ENCODE results near the gene FUT1.
"Not testable (repeated sequence)": the region's sequence is repeated elsewhere in the genome, so short reads cannot be mapped to it uniquely, and the experiment has no call there.

FUT1 gene

DNA sequence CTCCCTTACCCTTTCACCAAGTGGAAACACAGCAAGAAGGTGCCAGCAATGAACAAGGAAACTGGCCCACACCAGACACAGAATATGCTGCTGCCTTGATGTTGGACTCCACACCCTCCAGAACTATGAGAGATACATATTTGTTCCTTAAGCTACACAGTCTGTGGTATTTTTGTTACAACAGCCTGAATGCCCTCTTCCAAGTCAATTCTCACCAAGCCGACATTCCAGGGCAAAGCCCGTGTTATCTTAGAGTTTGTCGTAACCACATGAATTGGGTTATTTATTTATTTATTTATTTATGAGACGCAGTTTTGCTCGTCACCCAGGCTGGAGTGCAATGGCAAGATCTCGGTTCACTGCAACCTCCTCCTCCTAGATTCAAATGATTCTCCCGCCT is 17.8 kb upstream of the FUT1 start:
- in situ Hi-C loops (cut with HindIII; ENCODE audit: low sequenced_read_pairs) = no loop called here

DNA sequence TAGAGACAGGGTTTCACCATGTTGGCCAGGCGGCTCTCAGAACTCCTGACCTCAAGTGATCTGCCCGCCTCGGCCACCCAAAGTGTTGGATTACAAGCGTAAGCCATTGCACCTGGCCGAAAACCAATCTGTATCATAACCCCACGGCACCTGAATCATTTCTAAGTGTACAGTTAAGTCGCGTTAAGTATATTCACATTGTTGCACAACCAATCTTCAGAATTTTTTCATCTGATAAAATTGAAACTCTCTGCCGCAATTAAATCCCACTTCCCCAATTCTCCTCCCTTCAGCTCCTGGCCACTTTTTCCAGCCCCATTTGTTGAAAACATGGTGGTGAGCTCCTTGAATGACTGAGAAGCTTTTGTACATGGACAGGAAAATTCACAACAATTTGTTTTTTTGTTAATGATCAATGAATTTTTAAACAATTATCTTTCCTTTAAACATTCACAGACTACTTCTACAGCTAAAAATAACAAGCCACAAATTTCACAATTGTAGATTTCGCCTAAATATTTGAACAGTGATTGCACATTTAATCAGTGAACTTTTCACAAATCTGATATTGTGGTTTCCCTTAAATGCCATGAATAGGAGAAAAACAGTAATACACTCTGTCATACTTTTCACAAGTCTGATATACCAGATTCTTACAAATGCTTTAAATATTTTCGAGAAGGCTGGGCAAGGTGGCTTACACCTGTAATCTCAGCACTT is 16.7 kb upstream of the FUT1 start:
- in situ Hi-C loops (cut with HindIII; ENCODE audit: low sequenced_read_pairs) = no loop called here

DNA sequence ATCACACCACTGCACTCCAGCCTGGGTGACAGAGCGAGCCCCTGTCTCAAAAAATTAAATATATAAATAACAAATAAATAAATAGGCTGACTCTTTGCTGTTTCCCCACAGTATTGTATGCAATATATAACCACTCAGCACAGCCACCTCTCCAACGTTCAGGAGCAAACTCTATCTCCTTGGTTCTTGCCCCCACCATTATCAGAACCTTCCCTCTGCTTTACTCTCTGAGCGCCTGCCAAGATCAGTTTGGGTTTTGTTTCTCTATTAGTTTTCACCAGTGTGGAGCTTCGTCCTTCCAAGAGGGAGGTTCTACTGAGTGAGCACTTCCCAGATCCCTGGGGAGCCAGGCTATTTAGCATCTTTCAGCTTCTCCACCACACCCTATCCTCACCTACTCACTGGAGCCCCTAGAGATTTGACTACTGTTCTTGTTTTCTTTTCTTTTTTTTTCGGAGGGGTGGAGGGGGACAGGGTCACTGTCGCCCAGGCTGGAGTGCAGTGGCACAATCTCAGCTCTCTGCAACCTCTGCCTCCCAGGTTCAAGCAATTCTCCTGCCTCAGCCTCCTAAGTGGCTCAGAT is 15.8 kb upstream of the FUT1 start:
- in situ Hi-C loops (cut with HindIII; ENCODE audit: low sequenced_read_pairs) = not testable (repeated sequence)

DNA sequence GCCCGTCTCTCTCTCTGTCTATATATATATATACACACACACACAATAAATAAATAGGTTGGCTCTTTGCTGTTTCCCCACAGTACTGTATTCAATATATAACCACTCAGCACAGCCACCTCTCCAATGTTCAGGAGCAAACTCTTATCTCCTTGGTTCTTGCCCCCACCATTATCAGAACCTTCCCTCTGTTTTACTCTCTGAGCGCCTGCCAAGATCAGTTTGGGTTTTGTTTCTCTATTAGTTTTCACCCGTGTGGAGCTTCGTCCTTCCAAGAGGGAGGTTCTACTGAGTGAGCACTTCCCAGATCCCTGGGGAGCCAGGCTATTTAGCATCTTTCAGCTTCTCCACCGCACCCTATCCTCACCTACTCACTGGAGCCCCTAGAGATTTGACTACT is 13.4 kb upstream of the FUT1 start:
- in situ Hi-C loops (cut with HindIII; ENCODE audit: low sequenced_read_pairs) = not testable (repeated sequence)

DNA sequence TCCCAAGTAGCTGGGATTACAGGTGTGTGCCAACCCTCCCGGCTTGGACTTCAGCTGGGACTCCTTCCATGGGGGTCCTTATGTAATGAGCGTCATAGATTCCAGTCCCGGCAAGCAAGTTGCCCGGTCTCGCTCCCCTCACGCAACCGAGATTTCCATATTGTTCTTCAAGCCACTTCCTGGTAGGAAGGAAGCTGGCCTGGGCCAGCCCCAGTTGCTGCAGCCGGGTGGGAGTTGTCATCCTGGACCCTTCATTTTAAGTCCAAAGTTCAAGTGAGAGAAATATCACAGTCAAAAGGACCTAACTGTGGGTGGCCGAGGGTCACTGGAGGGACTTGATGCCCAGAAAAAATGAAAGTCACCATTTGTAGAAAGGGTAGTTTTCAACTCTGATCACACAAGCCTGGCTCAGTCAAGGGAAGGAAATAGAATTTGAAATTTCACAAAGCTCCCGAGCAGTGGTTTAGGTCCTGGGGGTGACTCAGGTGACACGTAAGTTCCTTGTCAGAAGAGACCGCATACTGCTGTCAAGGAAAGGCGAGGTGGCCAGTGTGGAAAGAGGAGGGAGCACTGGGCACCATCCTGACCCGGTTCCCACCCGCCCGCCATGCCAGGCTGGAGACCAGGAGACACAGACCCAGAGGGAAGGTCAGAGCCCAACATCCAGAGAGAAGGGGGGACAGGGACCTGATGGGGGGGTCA is 8.2 kb upstream of the FUT1 start:
- in situ Hi-C loops (cut with HindIII; ENCODE audit: low sequenced_read_pairs) = no loop called here

DNA sequence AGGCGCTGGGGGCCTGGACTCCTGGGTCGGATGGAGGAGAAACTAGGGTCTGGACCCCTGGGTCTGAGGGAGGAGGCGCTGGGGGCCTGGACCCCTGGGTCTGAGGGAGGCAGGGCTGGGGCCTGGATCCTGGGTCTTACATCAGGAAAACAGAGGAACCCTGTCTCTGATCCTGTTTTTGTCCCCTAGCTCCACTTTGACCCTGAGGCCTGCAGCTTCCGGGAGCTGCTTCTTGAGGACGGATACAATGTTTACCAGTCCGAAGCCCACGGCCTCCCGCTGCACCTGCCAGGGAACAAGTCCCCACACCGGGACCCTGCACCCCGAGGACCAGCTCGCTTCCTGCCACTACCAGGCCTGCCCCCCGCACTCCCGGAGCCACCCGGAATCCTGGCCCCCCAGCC is 5.3 kb upstream of the FUT1 start:
- in situ Hi-C loops (cut with HindIII; ENCODE audit: low sequenced_read_pairs) = no loop called here

DNA sequence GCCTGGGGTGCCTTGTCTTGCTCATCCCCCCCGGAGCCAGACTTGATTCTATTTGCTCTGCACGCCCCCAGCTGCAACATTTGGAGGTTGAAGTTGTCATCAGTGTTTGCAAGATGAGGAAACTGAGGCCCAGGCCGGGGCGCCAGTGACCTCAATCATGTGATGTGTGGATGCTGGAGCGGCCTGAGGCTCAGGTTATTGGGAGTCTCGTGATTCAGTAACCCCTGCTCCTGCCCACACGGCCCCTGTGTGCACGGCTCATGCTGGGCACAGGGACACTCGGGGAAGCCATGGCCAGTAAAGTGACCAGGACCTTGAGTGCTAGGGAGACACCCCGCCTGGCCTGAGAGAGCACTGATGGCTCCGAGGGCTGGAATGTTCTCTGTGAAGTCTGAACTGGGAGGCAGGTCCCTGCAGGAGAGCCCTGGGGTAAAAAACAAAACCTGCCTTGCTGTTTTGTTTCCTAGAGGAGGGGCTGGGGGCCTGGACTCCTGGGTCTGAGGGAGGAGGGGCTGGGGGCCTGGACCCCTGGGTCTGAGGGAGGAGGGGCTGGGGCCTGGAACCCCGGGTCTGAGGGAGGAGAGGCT is 4.7 kb upstream of the FUT1 start:
- in situ Hi-C loops (cut with HindIII; ENCODE audit: low sequenced_read_pairs) = no loop called here

DNA sequence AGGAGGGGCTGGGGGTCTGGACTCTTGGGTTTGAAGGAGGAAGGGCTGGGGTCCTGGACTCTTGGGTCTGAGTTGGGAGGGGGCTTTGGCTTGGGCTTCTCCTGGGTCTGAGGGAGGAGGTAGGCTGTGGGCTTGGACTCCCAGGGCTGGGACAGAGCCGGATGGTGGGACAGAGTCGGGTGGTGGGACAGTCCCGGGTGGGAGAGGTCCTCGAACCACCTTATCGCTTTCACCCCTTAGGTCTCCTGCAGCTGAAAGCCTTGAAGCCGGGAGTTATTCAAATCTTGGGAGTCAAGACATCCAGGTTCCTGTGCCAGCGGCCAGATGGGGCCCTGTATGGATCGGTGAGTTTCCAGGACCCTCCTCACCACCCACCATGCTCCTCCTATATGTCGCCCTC is 4.2 kb upstream of the FUT1 start:
- in situ Hi-C loops (cut with HindIII; ENCODE audit: low sequenced_read_pairs) = no loop called here

DNA sequence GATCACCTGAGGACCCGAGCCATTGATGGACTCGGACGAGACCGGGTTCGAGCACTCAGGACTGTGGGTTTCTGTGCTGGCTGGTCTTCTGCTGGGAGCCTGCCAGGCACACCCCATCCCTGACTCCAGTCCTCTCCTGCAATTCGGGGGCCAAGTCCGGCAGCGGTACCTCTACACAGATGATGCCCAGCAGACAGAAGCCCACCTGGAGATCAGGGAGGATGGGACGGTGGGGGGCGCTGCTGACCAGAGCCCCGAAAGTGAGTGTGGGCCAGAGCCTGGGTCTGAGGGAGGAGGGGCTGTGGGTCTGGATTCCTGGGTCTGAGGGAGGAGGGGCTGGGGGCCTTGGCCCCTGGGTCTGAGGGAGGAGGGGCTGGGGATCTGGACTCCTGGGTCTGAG is 3.8 kb upstream of the FUT1 start:
- in situ Hi-C loops (cut with HindIII; ENCODE audit: low sequenced_read_pairs) = no loop called here

DNA sequence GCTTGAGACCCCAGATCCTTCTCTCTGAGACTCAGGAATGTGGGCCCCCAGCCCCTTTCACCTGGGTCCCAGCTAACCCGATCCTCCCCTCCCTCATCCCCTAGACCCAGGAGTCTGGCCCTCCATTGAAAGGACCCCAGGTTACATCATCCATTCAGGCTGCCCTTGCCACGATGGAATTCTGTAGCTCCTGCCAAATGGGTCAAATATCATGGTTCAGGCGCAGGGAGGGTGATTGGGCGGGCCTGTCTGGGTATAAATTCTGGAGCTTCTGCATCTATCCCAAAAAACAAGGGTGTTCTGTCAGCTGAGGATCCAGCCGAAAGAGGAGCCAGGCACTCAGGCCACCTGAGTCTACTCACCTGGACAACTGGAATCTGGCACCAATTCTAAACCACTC is 3.3 kb upstream of the FUT1 start:
- in situ Hi-C loops (cut with HindIII; ENCODE audit: low sequenced_read_pairs) = no loop called here

DNA sequence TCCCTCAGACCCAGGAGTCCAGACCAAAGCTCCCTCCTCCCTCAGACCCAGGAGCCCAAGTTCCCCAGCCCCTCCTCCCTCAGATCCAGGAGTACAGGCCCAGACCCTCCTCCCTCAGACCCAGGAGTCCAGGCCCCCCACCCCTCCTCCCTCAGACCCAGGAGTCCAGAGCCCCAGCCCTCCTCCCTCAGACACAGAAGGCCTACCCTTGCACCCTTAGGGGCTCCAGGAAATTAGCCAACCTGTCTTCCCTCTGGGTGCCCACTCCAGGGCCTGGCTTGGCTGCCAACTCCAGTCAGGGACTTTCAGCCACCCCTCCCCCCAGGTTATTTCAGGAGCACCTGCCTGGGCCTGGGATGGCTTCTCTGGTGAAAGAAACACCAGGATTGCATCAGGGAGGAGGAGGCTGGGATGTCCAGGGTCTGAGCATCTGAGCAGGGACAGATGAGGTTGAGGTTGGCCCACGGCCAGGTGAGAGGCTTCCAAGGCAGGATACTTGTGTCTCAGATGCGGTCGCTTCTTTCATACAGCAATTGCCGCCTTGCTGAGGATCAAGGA is 2.7 kb upstream of the FUT1 start, which contains the start of gene FGF21:
Gene FGF21 (plus strand): TSS at position 441 of the 558 bp plus-strand sequence. CDS start 713 bp downstream, outside the sequence.
- in situ Hi-C loops (cut with HindIII; ENCODE audit: low sequenced_read_pairs) = no loop called here

DNA sequence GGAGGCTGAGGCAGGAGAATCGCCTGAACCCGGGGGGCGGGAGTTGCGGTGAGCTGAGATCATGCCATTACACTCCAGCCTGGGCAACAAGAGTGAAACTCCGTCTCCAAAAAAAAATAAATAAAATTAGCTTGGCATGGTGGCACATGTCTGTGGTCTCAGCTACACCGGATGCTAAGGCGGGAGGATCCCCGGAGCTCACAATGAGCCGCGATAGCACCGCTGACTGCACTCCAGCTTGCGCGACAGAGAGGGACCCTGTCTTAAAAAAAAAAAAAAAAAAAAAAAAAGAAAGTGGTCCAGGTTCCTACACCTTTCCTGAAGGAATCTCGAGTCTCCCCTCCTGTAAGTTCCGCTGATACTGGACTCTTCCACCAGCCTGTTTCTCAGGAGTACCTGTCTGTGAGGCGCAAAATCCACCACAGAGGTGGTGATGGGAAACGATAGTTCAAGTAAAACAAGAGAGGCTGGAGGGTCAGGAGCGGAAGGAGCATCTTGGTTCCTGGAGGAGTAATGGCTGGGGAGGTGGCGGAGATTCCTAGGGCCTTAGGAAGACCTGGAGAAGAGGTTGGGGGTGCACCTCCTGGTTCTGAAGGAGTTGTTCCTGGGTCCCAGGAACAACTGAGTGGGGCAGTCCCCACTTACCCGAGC is 471 bp downstream of the FUT1 start:
- in situ Hi-C loops (cut with HindIII; ENCODE audit: low sequenced_read_pairs) = no loop called here

DNA sequence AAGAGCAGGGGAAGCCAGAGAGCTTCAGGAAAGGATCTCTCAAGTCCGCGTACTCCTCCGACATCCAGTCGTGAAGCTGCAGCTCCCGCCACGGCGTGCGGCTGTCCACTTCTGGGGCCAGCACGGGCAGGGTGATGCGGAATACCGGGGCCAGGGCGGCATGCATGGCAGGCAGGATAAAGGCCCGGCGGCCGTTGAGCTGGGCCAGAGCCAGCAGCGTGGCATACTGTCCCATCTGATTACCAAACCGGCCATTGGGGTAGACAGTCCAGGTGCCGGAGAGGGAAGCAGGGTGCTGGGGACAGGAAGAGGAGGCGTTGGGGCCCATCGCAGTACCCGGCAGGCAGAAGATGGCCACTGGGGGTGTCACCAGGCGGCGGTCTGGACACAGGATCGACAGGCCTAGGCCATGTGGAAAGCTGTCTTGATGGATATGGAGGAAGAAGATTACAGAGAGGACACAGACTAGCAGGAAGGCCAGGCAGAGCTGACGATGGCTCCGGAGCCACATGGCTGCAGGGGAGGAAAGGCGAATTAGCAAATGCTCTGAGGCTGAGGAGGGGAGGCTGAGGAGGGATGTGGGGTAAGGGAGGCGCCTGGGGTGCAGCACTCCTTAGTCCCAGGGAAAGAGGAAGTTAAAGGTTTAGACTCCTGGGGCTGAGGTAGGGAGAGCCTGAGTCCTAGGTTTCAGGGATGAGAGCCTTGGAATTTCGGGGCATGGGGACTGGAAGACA is 1.5 kb downstream of the FUT1 start:
- in situ Hi-C loops (cut with HindIII; ENCODE audit: low sequenced_read_pairs) = no loop called here

DNA sequence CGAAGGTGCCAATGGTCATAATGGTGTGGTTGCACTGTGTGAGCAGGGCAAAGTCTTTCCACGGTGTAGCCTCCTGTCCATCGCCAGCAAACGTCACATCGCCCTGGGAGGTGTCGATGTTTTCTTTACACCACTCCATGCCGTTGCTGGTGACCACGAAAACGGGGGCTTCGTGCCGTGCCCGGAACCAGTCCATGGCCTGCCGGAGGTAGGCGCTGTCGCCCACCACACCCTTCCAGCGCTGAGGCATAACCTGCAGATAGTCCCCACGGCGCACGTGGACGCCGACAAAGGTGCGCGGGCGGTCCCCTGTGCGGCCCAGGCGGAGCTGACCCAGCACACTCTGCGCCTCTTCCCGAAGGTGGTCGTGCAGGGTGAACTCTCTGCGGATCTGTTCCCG is 2.1 kb downstream of the FUT1 start:
- in situ Hi-C loops (cut with HindIII; ENCODE audit: low sequenced_read_pairs) = no loop called here

DNA sequence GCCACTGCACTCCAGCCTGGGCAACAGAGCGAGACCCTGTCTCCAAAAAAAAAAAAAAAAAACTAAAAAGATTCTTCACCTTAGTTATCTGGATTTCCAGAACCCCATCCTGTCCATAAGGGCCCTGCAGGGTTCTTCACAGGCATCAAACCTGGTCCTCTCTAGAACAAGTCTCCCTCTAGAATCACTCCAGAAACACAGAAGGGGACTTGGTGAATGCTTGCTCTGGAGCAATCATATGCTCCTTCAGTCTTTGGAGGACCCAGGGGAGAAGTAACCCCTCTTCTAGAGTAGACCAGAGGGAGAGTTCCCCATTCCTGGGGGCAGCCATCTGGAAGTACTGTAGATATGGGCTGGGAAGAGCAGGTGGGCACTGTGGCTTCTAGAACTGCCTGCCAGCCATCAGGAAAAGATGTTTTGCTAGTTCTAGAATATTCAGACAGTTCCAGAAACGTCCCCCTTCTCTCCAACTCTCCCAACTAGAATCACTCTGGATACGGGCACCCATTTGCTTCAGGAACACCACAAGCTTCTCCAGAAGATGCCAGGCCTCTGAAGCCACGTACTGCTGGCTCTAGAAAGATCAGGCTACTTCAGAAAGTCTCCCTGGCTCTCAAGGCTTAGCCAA is 2.8 kb downstream of the FUT1 start:
- in situ Hi-C loops (cut with HindIII; ENCODE audit: low sequenced_read_pairs) = no loop called here

DNA sequence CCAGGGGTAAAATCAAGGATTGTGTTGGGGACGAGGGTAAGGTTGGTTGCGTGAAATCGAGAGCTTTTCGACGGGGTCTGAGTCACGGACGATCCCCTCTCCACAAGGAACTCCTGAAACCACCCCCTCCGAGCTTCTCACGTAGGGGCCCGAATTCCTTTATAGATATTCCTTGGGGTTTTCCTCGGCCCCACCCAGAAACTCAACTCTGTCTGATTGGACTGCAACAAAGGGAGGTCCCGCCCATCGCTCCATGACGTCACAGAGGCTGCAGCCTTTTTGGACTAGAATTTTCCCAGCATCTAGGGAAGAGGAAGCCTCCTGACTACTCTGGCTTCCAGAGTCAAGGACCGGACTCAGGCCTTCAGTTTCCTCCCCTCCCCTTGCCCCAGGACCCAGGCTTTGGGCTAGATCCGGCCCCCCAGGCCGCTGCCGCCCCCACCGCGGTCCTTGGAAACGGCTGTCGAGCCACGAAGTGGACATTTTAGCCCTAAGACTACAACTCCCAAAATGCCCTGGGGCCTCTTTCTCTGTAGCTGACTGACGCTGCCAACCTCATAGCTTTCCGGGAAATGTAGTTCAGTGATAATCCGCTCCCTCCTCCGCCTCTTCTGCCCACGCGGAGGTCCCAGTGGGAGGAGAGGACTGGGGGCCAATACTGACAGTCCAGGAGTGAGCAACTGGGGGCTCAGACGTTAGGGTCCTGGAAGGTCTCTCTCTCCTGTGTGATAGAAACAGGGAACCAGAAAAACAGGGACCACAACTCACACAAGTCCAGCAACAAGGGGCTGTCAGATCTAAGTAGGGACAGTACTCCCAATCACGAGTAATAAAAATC is 5.5 kb downstream of the FUT1 start, which contains the start of gene IZUMO1:
Gene IZUMO1 (minus strand): TSS at position 172 of the 838 bp plus-strand sequence. CDS start 1,050 bp downstream, outside the sequence.
- in situ Hi-C loops (cut with HindIII; ENCODE audit: low sequenced_read_pairs) = no loop called here

DNA sequence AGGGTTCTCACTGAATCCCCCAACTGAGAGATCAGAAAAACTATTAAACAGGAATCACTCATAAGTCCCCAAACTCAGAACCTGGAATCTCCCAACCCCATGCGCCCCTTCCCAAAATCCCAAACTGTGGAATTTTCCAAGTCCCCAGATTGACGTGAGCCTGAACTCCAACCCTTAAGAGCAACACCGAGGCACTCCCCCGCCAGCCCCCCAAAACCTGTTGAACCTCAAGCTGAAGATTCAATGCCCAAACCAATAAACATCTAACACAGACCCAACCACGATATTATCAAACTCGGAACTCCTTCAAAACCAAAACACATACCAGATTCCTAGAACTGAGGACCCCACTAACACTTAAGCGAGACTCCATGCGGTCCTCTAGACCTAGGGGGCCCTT is 6.3 kb downstream of the FUT1 start:
- in situ Hi-C loops (cut with HindIII; ENCODE audit: low sequenced_read_pairs) = no loop called here

DNA sequence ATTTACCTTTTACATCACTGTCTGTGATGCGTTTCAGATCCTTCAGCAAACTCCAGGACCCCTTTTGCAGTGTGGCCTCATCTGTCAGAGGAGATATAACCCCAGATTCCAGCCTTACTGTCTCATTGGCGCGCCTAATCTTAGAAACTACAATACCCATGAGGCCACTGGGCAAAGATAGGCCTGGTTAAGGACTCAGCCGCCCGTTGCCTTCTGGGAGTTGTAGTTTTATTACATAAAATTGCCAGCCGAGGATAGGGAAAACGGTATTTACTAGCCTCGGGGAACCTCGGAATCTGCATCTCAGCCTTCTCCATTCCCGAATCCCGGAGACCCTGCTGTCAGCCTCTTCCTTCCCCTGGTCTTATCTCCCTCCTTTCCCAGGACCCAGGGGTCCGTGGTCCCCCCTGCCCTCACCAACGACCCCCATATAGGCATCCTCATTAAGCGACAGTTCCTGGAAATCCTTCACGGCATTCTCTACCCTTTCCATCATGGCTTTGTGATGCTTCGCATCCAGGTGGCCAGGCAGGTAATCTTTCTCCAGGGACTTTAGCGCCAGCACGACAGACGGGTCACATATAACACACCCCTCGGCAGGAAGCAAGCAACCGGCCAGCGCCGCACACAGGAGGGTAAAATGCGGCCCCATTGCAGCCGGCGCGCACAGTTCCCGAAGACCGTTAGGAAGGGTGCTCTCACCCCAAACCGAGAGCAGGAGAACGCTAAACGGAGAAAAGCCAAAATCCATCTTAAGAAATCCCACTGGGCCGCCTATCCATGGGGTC is 7.0 kb downstream of the FUT1 start:
- in situ Hi-C loops (cut with HindIII; ENCODE audit: low sequenced_read_pairs) = no loop called here

Measured in DLD1 (cell line).